Endothelial cell of umbilical vein (primary cell): ENCODE measurements around the gene CLEC16A. TPM values are rescaled to one million over a fixed set of nuclear protein-coding genes. Genes with fewer than 3 reads are reported as not detected.

ENCODE experiments used
- BruUV-seq: library from RNA; stranded (reverse); fragments of 400-500 nt; replicated peaks from 2 replicates; lab custom pipeline; 2021; lab: Mats Ljungman, UMichigan
- CTCF ChIA-PET: fragments of 300-600, 350-600 bp; sonication (Branson Sonifier 250); formaldehyde crosslinking; loops from one replicate; lab custom pipeline; 2021; ENCODE audit warnings: antibody characterized with exemption, inconsistent platforms; lab: Charles Lee
- POLR2A ChIA-PET: fragments of 300-600, 350-600 bp; sonication (Branson Sonifier 250); formaldehyde crosslinking; loops from one replicate; lab custom pipeline; 2021; ENCODE audit warnings: antibody characterized with exemption, inconsistent platforms; lab: Charles Lee
- DNase-seq: peaks from one replicate; pipeline ENCODE4 v3.0.0-alpha.2; 2011; ENCODE audit warnings: low read depth, low spot score
- FAIRE-seq: peaks from 2 replicates; lab custom pipeline; 2011; peaks lifted over from hg19 to GRCh38; lab: Jason Lieb, UNC
- H2AFZ ChIP-seq: 2 replicates; pipeline ENCODE4 v1.6.0; 2012; ENCODE audit warnings: low read depth, low read length, control low read depth, inconsistent platforms
- H3K27ac ChIP-seq: 2 replicates; pipeline ENCODE4 v1.5.1; 2011; ENCODE audit warnings: low read depth, mild to moderate bottlenecking, control low read depth, low read length, moderate library complexity; ENCODE audit not compliant: insufficient read depth
- H3K27me3 ChIP-seq, 2 experiments: 2 replicates each; pipeline versions ENCODE4 v1.6.0 to v1.6.1; 2011; ENCODE audit warnings: low read length in 2 of 2, mixed read lengths in 1 of 2; ENCODE audit not compliant: control insufficient read depth in 2 of 2, insufficient read depth in 2 of 2
- H3K36me3 ChIP-seq, 2 experiments: 2 replicates in 1 of 2; 3 replicates in 1 of 2; pipeline ENCODE4 v1.5.1; 2011; ENCODE audit warnings: low read length in 2 of 2, mild to moderate bottlenecking in 1 of 2, moderate library complexity in 1 of 2; ENCODE audit not compliant: control insufficient read depth in 2 of 2, insufficient read depth in 2 of 2; ENCODE audit errors: extremely low read depth in 1 of 2
- H3K4me1 ChIP-seq: 3 replicates; pipeline ENCODE4 v1.5.1; 2011; ENCODE audit warnings: mild to moderate bottlenecking, low read length; ENCODE audit not compliant: control insufficient read depth, insufficient read depth; ENCODE audit errors: extremely low read depth
- H3K4me2 ChIP-seq: 2 replicates; pipeline ENCODE4 v1.6.1; 2011; ENCODE audit warnings: low read length, control low read depth, mixed read lengths; ENCODE audit not compliant: insufficient read depth
- H3K4me3 ChIP-seq, 3 experiments: fragments of 200-600 bp in 1 of 3; sonication (generic), shearing (Covaris generic) in 1 of 3; replicated peaks in 1 of 3; 2 replicates each; pipeline ENCODE4 v1.5.1; 2011 to 2016; ENCODE audit warnings: control low read depth in 3 of 3, low read length in 3 of 3, mild to moderate bottlenecking in 2 of 3, inconsistent platforms in 1 of 3, low read depth in 1 of 3, moderate library complexity in 1 of 3; ENCODE audit not compliant: insufficient read depth in 1 of 3
- H3K79me2 ChIP-seq: 2 replicates; pipeline ENCODE4 v1.6.0; 2012; ENCODE audit warnings: low read length, inconsistent platforms; ENCODE audit not compliant: control insufficient read depth, insufficient read depth
- H3K9ac ChIP-seq: replicated peaks from 2 replicates; pipeline ENCODE3; 2011; ENCODE audit warnings: low read length, control low read depth; ENCODE audit not compliant: insufficient read depth; ENCODE audit errors: extremely low read depth
- H3K9me1 ChIP-seq: replicated peaks from 3 replicates; pipeline ENCODE4 v1.6.0; 2011; ENCODE audit warnings: mild to moderate bottlenecking, low read length; ENCODE audit not compliant: control insufficient read depth, insufficient read depth; ENCODE audit errors: extremely low read depth
- H3K9me3 ChIP-seq: replicated peaks from 2 replicates; pipeline ENCODE4 v1.5.1; 2012; ENCODE audit warnings: low read length, inconsistent platforms; ENCODE audit not compliant: control insufficient read depth, insufficient read depth
- H4K20me1 ChIP-seq: replicated peaks from 2 replicates; pipeline ENCODE3; 2011; ENCODE audit warnings: mild to moderate bottlenecking, low read length; ENCODE audit not compliant: control insufficient read depth, insufficient read depth; ENCODE audit errors: extremely low read depth
- EZH2 ChIP-seq: IDR thresholded peaks from 2 replicates; pipeline ENCODE4 v1.6.1; 2012; ENCODE audit warnings: borderline replicate concordance, low read depth, mild to moderate bottlenecking, moderate library complexity, low read length, inconsistent platforms; ENCODE audit not compliant: severe bottlenecking
- FOS ChIP-seq: IDR thresholded peaks from 2 replicates; pipeline ENCODE4 v1.6.1; 2011; ENCODE audit warnings: mild to moderate bottlenecking, low read length, moderate library complexity, borderline replicate concordance; ENCODE audit not compliant: insufficient read depth
- GATA2 ChIP-seq: IDR thresholded peaks from 2 replicates; pipeline ENCODE4 v1.7.0; 2011; ENCODE audit warnings: low read depth, mild to moderate bottlenecking, moderate library complexity, mixed read lengths, low read length; ENCODE audit not compliant: insufficient read length, insufficient read depth
- JUN ChIP-seq: IDR thresholded peaks from 2 replicates; pipeline ENCODE4 v1.6.1; 2011; ENCODE audit warnings: borderline replicate concordance, low read depth; ENCODE audit not compliant: insufficient read length, insufficient read depth
- MYC ChIP-seq: IDR thresholded peaks from one replicate; pipeline ENCODE4 v1.6.1; 2011; ENCODE audit warnings: mild to moderate bottlenecking, low read depth, low read length
- POLR2A ChIP-seq: IDR thresholded peaks from 2 replicates; pipeline ENCODE4 v1.6.1; 2012; ENCODE audit warnings: low read depth, mild to moderate bottlenecking, control low read depth, low read length
- POLR2AphosphoS5 ChIP-seq: IDR thresholded peaks from 2 replicates; pipeline ENCODE4 v1.6.1; 2012; ENCODE audit warnings: low read depth, mild to moderate bottlenecking, control low read depth, low read length, moderate library complexity; ENCODE audit not compliant: insufficient read depth
- dilution Hi-C: fragments of 300-500 bp; cut with MboI; formaldehyde crosslinking; loops from one replicate; pipeline ENCODE4 v1.15.0; 2019; ENCODE audit warnings: low sequenced_read_pairs; ENCODE audit not compliant: extremely low pct_ligation_motif_present
- intact Hi-C: fragments of 100-400 bp; cut with micrococcal nuclease; formaldehyde crosslinking; loops from one replicate; pipeline ENCODE4 v1.10.0; 2022
- polyA plus RNA-seq, 4 experiments: library from polyadenylated mRNA; depleted of rRNA in 3 of 4; stranded (reverse) in 3 of 4; unstranded in 1 of 4; fragments of >200 nt; gene quantifications; 2 replicates each; pipeline versions ENCODE4 v1.2.1 to v1.2.3, GENCODE V29; 2011 to 2012; ENCODE audit warnings: missing spikeins in 1 of 4
- total RNA-seq: library from RNA; stranded (reverse); gene quantifications from 2 replicates; pipeline ENCODE4 v1.2.3, GENCODE V29; 2021
- TF ChIP-seq, protein P1 (sequence below): IDR thresholded peaks from 2 replicates; pipeline ENCODE4 v1.6.1; 2011; ENCODE audit not compliant: insufficient read depth, insufficient read length

Gene CLEC16A
- total and polyA plus RNA-seq, 2 donors (not counting 3 experiments of a cell fraction or from before 2014, with no cell fraction given) = 11.4 to 23.3 TPM

DNA sequence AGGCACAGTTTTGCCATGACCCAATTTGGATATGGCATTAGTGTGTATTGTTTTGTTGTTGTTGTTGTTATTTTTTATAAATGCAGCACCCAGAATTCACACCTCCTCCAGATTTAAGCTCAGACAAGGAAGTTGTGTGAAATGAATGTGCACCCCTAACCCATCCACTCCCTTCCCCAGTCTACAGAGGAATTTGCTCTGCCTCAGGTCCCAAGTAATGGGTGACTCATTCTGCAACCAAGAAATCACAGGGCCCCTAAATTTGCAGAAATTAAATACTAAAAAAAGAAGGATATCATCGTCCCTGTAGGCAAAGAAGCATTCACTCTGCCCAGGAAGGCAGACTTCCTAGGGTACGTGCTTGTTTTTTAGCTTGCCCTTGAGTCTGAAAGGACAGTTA is 62.3 kb downstream of the CLEC16A start:
- intact Hi-C loops = no loop called here
- DNase-seq (no peak), FAIRE-seq (no peak)
- no peaks in the 10 kb centered on the region for H3K9me3 ChIP-seq
- no peaks in the 10 kb centered on the region for H3K9me1 ChIP-seq
- H4K20me1 ChIP-seq = no peaks in the 10 kb centered on the region
- H3K27ac ChIP-seq = no peak overlapping the region
- H2AFZ ChIP-seq = no peak overlapping the region
- dilution Hi-C loops = no loop called here
- no peak overlapping the region for H3K4me2 ChIP-seq
- H3K79me2 ChIP-seq = no peaks in the 10 kb centered on the region
- peaks cover 0 to 8% of the 10 kb centered on the region in 2 experiments for H3K36me3 ChIP-seq
- BruUV-seq = no TSS peak
- ChIA-PET POLR2A (no interaction called here), CTCF (interaction anchor here (1.1 to 1.5 kb wide), 2 partner anchors 19 to 35 kb away, joined by 3 to 4 read pairs; no protein-coding TSS in a partner anchor)
- no peaks in the 10 kb centered on the region for H3K27me3 ChIP-seq
- H3K9ac ChIP-seq = no peak overlapping the region
- TF ChIP-seq FOS (no peak), POLR2A (no peak), POLR2AphosphoS5 (no peak), EZH2 (no peak), JUN (no peak), MYC (no peak), GATA2 (no peak)
- TF ChIP-seq, protein P1, sequence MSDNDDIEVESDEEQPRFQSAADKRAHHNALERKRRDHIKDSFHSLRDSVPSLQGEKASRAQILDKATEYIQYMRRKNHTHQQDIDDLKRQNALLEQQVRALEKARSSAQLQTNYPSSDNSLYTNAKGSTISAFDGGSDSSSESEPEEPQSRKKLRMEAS = no peak
- H3K4me3 ChIP-seq = no peak overlapping the region
- no peaks in the 10 kb centered on the region for H3K4me1 ChIP-seq
